ENCODE results near the gene ADSS1. TPM values are rescaled to one million over a fixed set of nuclear protein-coding genes. Genes with fewer than 3 reads are reported as not detected.
A peak's percentile ranks its signal among the peaks of the same experiment; 100 is the strongest.
"Not testable (repeated sequence)": the region's sequence is repeated elsewhere in the genome, so short reads cannot be mapped to it uniquely, and the experiment has no call there.

Gene ADSS1
- total and polyA plus RNA-seq, 9 donors, result 31.3 to 78.5 (median 56.9) TPM

GRCh38 chr14:104750753-104751057, 26.7 kb downstream of the ADSS1 start:
- not testable (repeated sequence) for H3K9me3 ChIP-seq (replicated peaks; ENCODE audit: control insufficient read depth, low read depth, low read length); DNase-seq; H3K4me3 ChIP-seq (ENCODE audit: low read length); H3K27ac ChIP-seq (ENCODE audit: low read length); H3K27me3 ChIP-seq (ENCODE audit: control insufficient read depth, insufficient read depth, low read length)
- Histone ChIP-seq H3K36me3 (ENCODE audit: control insufficient read depth, insufficient read depth, low read length) (peaks cover 10% of the 10 kb centered on the region), H3K4me1 (ENCODE audit: control insufficient read depth, insufficient read depth, low read length) (peaks cover 57% of the 10 kb centered on the region)
- 83% methylated on average over 3 of the region's 5 CpGs for WGBS (ENCODE audit: insufficient coverage)

DNA sequence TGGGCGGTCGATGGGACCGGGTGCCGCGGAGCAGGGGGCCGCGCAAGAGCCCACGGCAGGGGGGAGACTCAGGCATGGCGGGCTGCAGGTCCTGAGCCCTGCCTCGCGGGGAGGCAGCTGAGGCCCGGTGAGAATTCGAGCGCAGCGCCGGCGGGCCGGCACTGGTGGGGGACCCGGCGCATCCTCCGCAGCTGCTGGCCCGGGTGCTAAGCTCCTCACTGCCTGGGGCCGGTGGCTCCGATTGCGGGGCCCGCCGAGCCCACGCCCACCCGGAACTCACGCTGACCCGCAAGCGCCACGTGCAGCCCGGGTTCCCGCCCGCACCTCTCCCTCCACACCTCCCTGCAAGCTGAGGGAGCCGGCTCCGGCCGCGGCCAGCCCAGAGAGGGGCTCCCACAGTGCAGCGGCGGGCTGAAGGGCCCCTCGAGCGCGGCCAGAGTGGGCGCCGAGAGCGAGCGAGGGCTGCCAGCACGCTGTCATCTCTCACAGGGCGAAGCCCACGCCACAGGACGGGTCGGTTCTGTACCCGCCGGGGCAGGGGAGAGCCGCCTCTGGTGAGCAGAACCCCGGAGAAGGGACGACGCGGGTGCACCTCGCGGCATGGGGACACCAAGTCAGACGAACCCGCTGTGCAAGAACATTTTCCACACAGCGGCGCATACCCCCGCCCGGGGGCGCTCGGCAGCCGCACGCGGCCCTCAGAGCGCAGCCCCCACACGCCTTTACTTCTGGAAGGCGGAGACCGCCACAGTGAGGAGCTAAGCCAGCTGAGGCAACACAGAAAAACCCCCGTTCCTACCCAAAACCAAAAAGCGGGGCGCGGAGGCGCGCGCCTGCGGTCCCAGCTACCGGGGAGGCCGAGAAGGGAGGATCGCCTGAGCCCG, 27.8 kb downstream of the ADSS1 start:
- H3K9me3 ChIP-seq (replicated peaks; ENCODE audit: control insufficient read depth, low read depth, low read length), result no peaks in the 10 kb centered on the region
- H3K27ac ChIP-seq (ENCODE audit: low read length), result peak overlapping the region; percentile 94
- peak overlapping the region; percentile 94 for H3K4me3 ChIP-seq (ENCODE audit: low read length)
- DNase-seq, result peak; percentile 33
- peaks cover 21% of the 10 kb centered on the region for H3K36me3 ChIP-seq (ENCODE audit: control insufficient read depth, insufficient read depth, low read length)
- 88% methylated on average over 75 of the region's 90 CpGs for WGBS (ENCODE audit: insufficient coverage)
- H3K27me3 ChIP-seq (ENCODE audit: control insufficient read depth, insufficient read depth, low read length), result no peaks in the 10 kb centered on the region
- H3K4me1 ChIP-seq (ENCODE audit: control insufficient read depth, insufficient read depth, low read length), result peaks cover 59% of the 10 kb centered on the region

- H3K4me1 ChIP-seq (ENCODE audit: control insufficient read depth, insufficient read depth, low read length), result peaks cover 55% of the 10 kb centered on the region
- 5% methylated on average over 21 of the region's 21 CpGs for WGBS (ENCODE audit: insufficient coverage)
- H3K27ac ChIP-seq (ENCODE audit: low read length), result peak overlapping the region; percentile 94
- peak overlapping the region; percentile 94 for H3K4me3 ChIP-seq (ENCODE audit: low read length)
- H3K9me3 ChIP-seq (replicated peaks; ENCODE audit: control insufficient read depth, low read depth, low read length), result no peaks in the 10 kb centered on the region
- DNase-seq, result no peak
- H3K27me3 ChIP-seq (ENCODE audit: control insufficient read depth, insufficient read depth, low read length), result no peaks in the 10 kb centered on the region
- H3K36me3 ChIP-seq (ENCODE audit: control insufficient read depth, insufficient read depth, low read length), result peaks cover 27% of the 10 kb centered on the region
These were observed 28.4 kb downstream of the ADSS1 start for GRCh38 chr14:104752423-104752734.

GRCh38 chr14:104752735-104753527, 28.9 kb downstream of the ADSS1 start, which contains the start of gene SIVA1:
SIVA1 (plus strand) TSS chr14:104753147; CDS start chr14:104753202, 55 bp downstream.
- Histone ChIP-seq H3K27me3 (ENCODE audit: control insufficient read depth, insufficient read depth, low read length) (no peaks in the 10 kb centered on the region), H3K9me3 (replicated peaks; ENCODE audit: control insufficient read depth, low read depth, low read length) (no peaks in the 10 kb centered on the region), H3K4me1 (ENCODE audit: control insufficient read depth, insufficient read depth, low read length) (peaks cover 52% of the 10 kb centered on the region), H3K36me3 (ENCODE audit: control insufficient read depth, insufficient read depth, low read length) (peaks cover 33% of the 10 kb centered on the region), H3K4me3 (ENCODE audit: low read length) (peak within 1 kb of the TSS; percentile 94), H3K27ac (ENCODE audit: low read length) (peak within 1 kb of the TSS; percentile 94)
- peak; percentile 100 for DNase-seq
- WGBS (ENCODE audit: insufficient coverage), result under 1% methylated on average over 95 of the region's 95 CpGs

- no peak for DNase-seq
- peak overlapping the region; percentile 76 for H3K27ac ChIP-seq (ENCODE audit: low read length)
- 1% methylated on average over 30 of the region's 30 CpGs for WGBS (ENCODE audit: insufficient coverage)
These were observed 29.6 kb downstream of the ADSS1 start for GRCh38 chr14:104753528-104754212.

GRCh38 chr14:104754213-104754851, 30.3 kb downstream of the ADSS1 start:
- peak overlapping the region; percentile 94 for H3K4me3 ChIP-seq (ENCODE audit: low read length)
- DNase-seq, result peak; percentile 35
- H3K27ac ChIP-seq (ENCODE audit: low read length), result peak overlapping the region; percentile 76
- peaks cover 38% of the 10 kb centered on the region for H3K4me1 ChIP-seq (ENCODE audit: control insufficient read depth, insufficient read depth, low read length)
- H3K36me3 ChIP-seq (ENCODE audit: control insufficient read depth, insufficient read depth, low read length), result peaks cover 45% of the 10 kb centered on the region
- 69% methylated on average over 11 of the region's 13 CpGs for WGBS (ENCODE audit: insufficient coverage)
- H3K27me3 ChIP-seq (ENCODE audit: control insufficient read depth, insufficient read depth, low read length), result no peaks in the 10 kb centered on the region
- no peaks in the 10 kb centered on the region for H3K9me3 ChIP-seq (replicated peaks; ENCODE audit: control insufficient read depth, low read depth, low read length)

More at GRCh38 chr14:104753528-104754212, 29.6 kb downstream of the ADSS1 start:
- H3K4me3 ChIP-seq (ENCODE audit: low read length), result peak overlapping the region; percentile 94
- no peaks in the 10 kb centered on the region for H3K9me3 ChIP-seq (replicated peaks; ENCODE audit: control insufficient read depth, low read depth, low read length)
- no peaks in the 10 kb centered on the region for H3K27me3 ChIP-seq (ENCODE audit: control insufficient read depth, insufficient read depth, low read length)
- peaks cover 39% of the 10 kb centered on the region for H3K36me3 ChIP-seq (ENCODE audit: control insufficient read depth, insufficient read depth, low read length)
- H3K4me1 ChIP-seq (ENCODE audit: control insufficient read depth, insufficient read depth, low read length), result peaks cover 45% of the 10 kb centered on the region

- H3K36me3 ChIP-seq (ENCODE audit: control insufficient read depth, insufficient read depth, low read length), result peaks cover 55% of the 10 kb centered on the region
- no peaks in the 10 kb centered on the region for H3K27me3 ChIP-seq (ENCODE audit: control insufficient read depth, insufficient read depth, low read length)
- no peak overlapping the region for H3K27ac ChIP-seq (ENCODE audit: low read length)
- no peak for DNase-seq
- no peaks in the 10 kb centered on the region for H3K9me3 ChIP-seq (replicated peaks; ENCODE audit: control insufficient read depth, low read depth, low read length)
- peaks cover 30% of the 10 kb centered on the region for H3K4me1 ChIP-seq (ENCODE audit: control insufficient read depth, insufficient read depth, low read length)
- WGBS (ENCODE audit: insufficient coverage), result 92% methylated on average over 11 of the region's 11 CpGs
- no peak overlapping the region for H3K4me3 ChIP-seq (ENCODE audit: low read length)
These were observed 31.6 kb downstream of the ADSS1 start for GRCh38 chr14:104755621-104756020.

GRCh38 chr14:104756477-104757237, 32.6 kb downstream of the ADSS1 start:
- no peak overlapping the region for H3K4me3 ChIP-seq (ENCODE audit: low read length)
- H3K27ac ChIP-seq (ENCODE audit: low read length), result no peak overlapping the region
- no peak for DNase-seq
- H3K9me3 ChIP-seq (replicated peaks; ENCODE audit: control insufficient read depth, low read depth, low read length), result no peaks in the 10 kb centered on the region
- H3K4me1 ChIP-seq (ENCODE audit: control insufficient read depth, insufficient read depth, low read length), result peaks cover 30% of the 10 kb centered on the region
- no peaks in the 10 kb centered on the region for H3K27me3 ChIP-seq (ENCODE audit: control insufficient read depth, insufficient read depth, low read length)
- H3K36me3 ChIP-seq (ENCODE audit: control insufficient read depth, insufficient read depth, low read length), result peaks cover 64% of the 10 kb centered on the region
- 81% methylated on average over 21 of the region's 27 CpGs for WGBS (ENCODE audit: insufficient coverage)

GRCh38 chr14:104757238-104757585, 33.2 kb downstream of the ADSS1 start:
- 85% methylated on average over 8 of the region's 10 CpGs for WGBS (ENCODE audit: insufficient coverage)
- Histone ChIP-seq H3K4me1 (ENCODE audit: control insufficient read depth, insufficient read depth, low read length) (peaks cover 26% of the 10 kb centered on the region), H3K27ac (ENCODE audit: low read length) (no peak overlapping the region), H3K36me3 (ENCODE audit: control insufficient read depth, insufficient read depth, low read length) (peaks cover 64% of the 10 kb centered on the region), H3K9me3 (replicated peaks; ENCODE audit: control insufficient read depth, low read depth, low read length) (no peaks in the 10 kb centered on the region), H3K4me3 (ENCODE audit: low read length) (no peak overlapping the region), H3K27me3 (ENCODE audit: control insufficient read depth, insufficient read depth, low read length) (no peaks in the 10 kb centered on the region)
- no peak for DNase-seq
